Fibroblast of the aortic adventitia (primary cell): ENCODE data around the gene VWA2. TPM values are rescaled to one million over a fixed set of nuclear protein-coding genes. Genes with fewer than 3 reads are reported as not detected.

ENCODE experiments used
- DNase-seq: peaks from one replicate; pipeline ENCODE4 v3.0.0-alpha.2; 2010; ENCODE audit warnings: low read depth
- H3K4me3 ChIP-seq: 2 replicates; pipeline ENCODE4 v1.5.1; 2011; ENCODE audit warnings: low read depth, mild to moderate bottlenecking, control low read depth, low read length, moderate library complexity
- CTCF ChIP-seq: IDR thresholded peaks from 2 replicates; pipeline ENCODE4 v1.5.1; 2011; ENCODE audit warnings: mild to moderate bottlenecking, low read length, control low read depth, inconsistent platforms; ENCODE audit not compliant: insufficient read depth
- total RNA-seq: library from RNA; depleted of rRNA; stranded (reverse); fragments of >200 nt; gene quantifications from 2 replicates; pipeline ENCODE4 v1.2.3, GENCODE V29; 2012; ENCODE audit warnings: low replicate concordance

Gene VWA2
- total RNA-seq, 1 donor: 0.09 TPM

DNA sequence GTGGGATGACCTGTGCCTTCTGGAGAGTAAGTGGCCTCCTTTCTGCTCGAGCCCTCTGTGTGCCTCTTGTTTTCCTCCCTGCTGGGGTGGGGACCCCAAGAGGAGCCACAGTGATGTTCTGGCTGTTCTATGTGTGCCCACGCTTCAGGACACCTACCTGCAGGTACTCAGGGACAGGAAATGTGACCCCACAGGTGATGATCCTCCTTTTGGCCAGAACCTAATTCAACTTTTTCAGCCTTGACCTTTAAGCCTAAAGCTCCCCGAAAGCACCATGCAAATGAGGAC lies 70.3 kb downstream of the VWA2 start:
- H3K4me3 ChIP-seq: no peak overlapping the region
- no peak for TF ChIP-seq CTCF
- DNase-seq: no peak

- no peak for TF ChIP-seq CTCF
- no peak overlapping the region for H3K4me3 ChIP-seq
- no peak for DNase-seq
These were observed 71.3 kb downstream of the VWA2 start for GRCh38 chr10:114310346-114310745.

DNA sequence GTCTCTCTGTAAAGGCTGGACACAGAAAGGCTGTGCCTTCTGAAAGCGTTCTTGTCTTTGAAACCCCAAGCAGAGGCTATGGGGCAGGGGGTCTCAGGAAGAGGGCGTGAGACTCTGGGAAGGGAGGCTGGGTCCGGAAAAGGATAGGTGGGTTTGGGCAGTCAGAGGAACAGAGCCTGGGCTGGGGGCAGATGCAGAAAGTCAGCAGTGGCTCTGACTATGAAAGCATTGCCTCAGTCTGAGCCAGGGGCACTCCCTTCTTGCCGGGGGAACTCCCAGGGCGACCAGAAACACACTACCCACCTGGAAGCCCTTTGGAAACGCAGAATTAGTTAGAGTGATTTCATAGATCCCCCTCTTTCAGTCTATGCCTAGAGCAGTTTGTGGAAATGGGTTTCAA lies 72.0 kb downstream of the VWA2 start:
- no peak for DNase-seq

GRCh38 chr10:114311496-114312209 lies 72.6 kb downstream of the VWA2 start:
- TF ChIP-seq CTCF: no peak
- H3K4me3 ChIP-seq: no peak overlapping the region
- no peak for DNase-seq

More for the DNA sequence above, 72.0 kb downstream of the VWA2 start:
- H3K4me3 ChIP-seq: no peak overlapping the region
- TF ChIP-seq CTCF: no peak

- TF ChIP-seq CTCF: no peak
- H3K4me3 ChIP-seq: no peak overlapping the region
- DNase-seq: no peak
These were observed 74.1 kb downstream of the VWA2 start for GRCh38 chr10:114313139-114313538.

GRCh38 chr10:114313866-114314265 lies 74.8 kb downstream of the VWA2 start:
- TF ChIP-seq CTCF: no peak
- no peak overlapping the region for H3K4me3 ChIP-seq
- no peak for DNase-seq
